T-cell (primary cell): ENCODE data around the gene MICAL2. TPM values are rescaled to one million over a fixed set of nuclear protein-coding genes. Genes with fewer than 3 reads are reported as not detected.

Experiments used
- ATAC-seq, 4 experiments: fragments of 200-7000 bp in 3 of 4; fragments of 150-1000 bp in 1 of 4; cut with Tn5 transposase; replicated peaks in 1 of 4; 1 replicate in 3 of 4; 2 replicates in 1 of 4; pipeline ENCODE4 v1.10.0; 2021; ENCODE audit warnings: moderate library complexity in 3 of 4, mild to moderate bottlenecking in 2 of 4, moderate number of reproducible peaks in 1 of 4
- CTCF ChIA-PET, 2 donors: fragments of 300-600 bp; sonication (Branson Sonifier 250); formaldehyde crosslinking; loops; one replicate each; lab custom pipeline; 2022; ENCODE audit warnings: antibody characterized with exemption in 2 of 2; lab: Charles Lee
- POLR2A ChIA-PET, 2 donors: fragments of 300-600 bp; sonication (Branson Sonifier 250); formaldehyde crosslinking; loops; one replicate each; lab custom pipeline; 2022; ENCODE audit warnings: antibody characterized with exemption in 2 of 2; lab: Charles Lee
- DNase-seq, 35 experiments: peaks; one replicate each; pipeline versions ENCODE4 v3.0.0 to v3.0.0-alpha.2; 2013 to 2023
- H3K27ac ChIP-seq: one replicate; pipeline ENCODE4 v1.5.1; 2013; ENCODE audit warnings: low read length
- H3K27me3 ChIP-seq, 2 experiments: replicated peaks in 1 of 2; 1 replicate in 1 of 2; 2 replicates in 1 of 2; pipeline versions ENCODE4 v1.6.1 to v1.7.0; 2013; ENCODE audit warnings: low read length in 1 of 2, mixed read lengths in 1 of 2; ENCODE audit not compliant: control insufficient read depth in 2 of 2, insufficient read depth in 2 of 2; ENCODE audit errors: extremely low read depth in 1 of 2
- H3K36me3 ChIP-seq, 2 donors: 1 replicate in 1 of 2; 2 replicates in 1 of 2; pipeline versions ENCODE4 v1.6.1 to v1.7.0; 2013; ENCODE audit warnings: low read length in 1 of 2; ENCODE audit not compliant: control insufficient read depth in 2 of 2, insufficient read depth in 1 of 2; ENCODE audit errors: extremely low read depth in 1 of 2
- H3K4me1 ChIP-seq, 2 experiments: 1 replicate in 1 of 2; 2 replicates in 1 of 2; pipeline versions ENCODE4 v1.6.1 to v1.7.0; 2013; ENCODE audit warnings: low read length in 2 of 2, mixed read lengths in 1 of 2; ENCODE audit not compliant: insufficient read depth in 2 of 2, control insufficient read depth in 1 of 2; ENCODE audit errors: extremely low read depth in 1 of 2
- H3K4me3 ChIP-seq, 2 donors: 1 replicate in 1 of 2; 2 replicates in 1 of 2; pipeline versions ENCODE4 v1.5.1 to v1.7.0; 2013; ENCODE audit warnings: mild to moderate bottlenecking in 2 of 2, low read length in 1 of 2, moderate library complexity in 1 of 2; ENCODE audit not compliant: control insufficient read depth in 1 of 2; ENCODE audit errors: extremely low read depth in 1 of 2
- H3K9me3 ChIP-seq: 2 replicates; pipeline ENCODE4 v1.7.0; 2013
- H3K27ac Mint-ChIP-seq, 2 donors: one replicate each; pipeline ENCODE4 v1.8.0; 2020 to 2021; ENCODE audit warnings: mild to moderate bottlenecking in 2 of 2, mixed read lengths in 2 of 2
- H3K27me3 Mint-ChIP-seq, 2 donors: one replicate each; pipeline ENCODE4 v1.8.0; 2021 to 2022; ENCODE audit warnings: mixed read lengths in 2 of 2
- H3K36me3 Mint-ChIP-seq: one replicate; pipeline ENCODE4 v1.8.0; 2021; ENCODE audit warnings: mixed read lengths
- H3K4me1 Mint-ChIP-seq, 3 donors: one replicate each; pipeline ENCODE4 v1.8.0; 2020 to 2022; ENCODE audit warnings: mixed read lengths in 3 of 3, mild to moderate bottlenecking in 1 of 3
- H3K4me3 Mint-ChIP-seq, 3 donors: one replicate each; pipeline ENCODE4 v1.8.0; 2020 to 2022; ENCODE audit warnings: mild to moderate bottlenecking in 3 of 3, mixed read lengths in 3 of 3, moderate library complexity in 3 of 3
- H3K9me3 Mint-ChIP-seq, 3 donors: one replicate each; pipeline ENCODE4 v1.8.0; 2020 to 2022; ENCODE audit warnings: mixed read lengths in 3 of 3
- WGBS: methylation state at CpG from one replicate; pipeline ENCODE4 v1.1.5; 2013; ENCODE audit warnings: missing lambda C conversion rate; ENCODE audit not compliant: insufficient coverage; 5-methylcytosine and 5-hydroxymethylcytosine counted together
- total RNA-seq, 35 experiments: library from RNA in 6 of 35; stranded (reverse) in 6 of 35; fragments of 120-200 nt in 1 of 35; gene quantifications; one replicate each; pipeline versions ENCODE4 v1.2.1 to v1.2.4 and lab custom pipeline; 2013 to 2026

The MICAL2 gene
- total RNA-seq, 5 donors from 2014 or later (not counting 1 experiment from before 2014, with no cell fraction given) = 13.7 to 38.7 (median 22.9) TPM

- no peak for DNase-seq
- ATAC-seq = no peak
- WGBS = 100% methylated on average over 1 of the region's 3 CpGs
- Histone ChIP-seq H3K4me3 (no peak overlapping the region), H3K36me3 (no peaks in the 10 kb centered on the region), H3K27me3 (no peaks in the 10 kb centered on the region), H3K27ac (no peak overlapping the region), H3K4me1 (no peaks in the 10 kb centered on the region), H3K9me3 (no peaks in the 10 kb centered on the region)
- H3K27ac Mint-ChIP-seq = no peak overlapping the region
- ChIA-PET CTCF (interaction anchor here in 1 of 2 donors (0.7 kb wide), 1 partner anchor 32 kb away, joined by 3 read pairs; no protein-coding TSS in a partner anchor), POLR2A (no interaction called here)
- H3K4me3 Mint-ChIP-seq = no peak overlapping the region
- H3K4me1 Mint-ChIP-seq = no peaks in the 10 kb centered on the region
- H3K27me3 Mint-ChIP-seq = no peaks in the 10 kb centered on the region
- no peaks in the 10 kb centered on the region for H3K36me3 Mint-ChIP-seq
- H3K9me3 Mint-ChIP-seq = no peaks in the 10 kb centered on the region
Observed at GRCh38 chr11:12269104-12269441, 158.7 kb downstream of the MICAL2 start.

- Mint-ChIP-seq H3K4me1 (no peaks in the 10 kb centered on the region), H3K9me3 (no peaks in the 10 kb centered on the region), H3K4me3 (no peak overlapping the region), H3K27me3 (no peaks in the 10 kb centered on the region), H3K27ac (no peak overlapping the region), H3K36me3 (no peaks in the 10 kb centered on the region)
- ChIA-PET CTCF (interaction anchor here in 1 of 2 donors (0.7 kb wide), 1 partner anchor 33 kb away, joined by 3 read pairs; no protein-coding TSS in a partner anchor), POLR2A (no interaction called here)
- no peak for ATAC-seq
- no peak for DNase-seq
- Histone ChIP-seq H3K4me3 (no peak overlapping the region), H3K27me3 (no peaks in the 10 kb centered on the region), H3K4me1 (no peaks in the 10 kb centered on the region), H3K27ac (no peak overlapping the region), H3K9me3 (no peaks in the 10 kb centered on the region), H3K36me3 (no peaks in the 10 kb centered on the region)
- WGBS = 87% methylated on average over 6 of the region's 12 CpGs
Observed at GRCh38 chr11:12269446-12270214, 159.2 kb downstream of the MICAL2 start.

GRCh38 chr11:12270215-12270797, 159.9 kb downstream of the MICAL2 start:
- ChIA-PET POLR2A (no interaction called here), CTCF (no interaction called here)
- Histone ChIP-seq H3K4me3 (no peak overlapping the region), H3K27ac (no peak overlapping the region), H3K36me3 (no peaks in the 10 kb centered on the region), H3K27me3 (no peaks in the 10 kb centered on the region), H3K9me3 (no peaks in the 10 kb centered on the region), H3K4me1 (no peaks in the 10 kb centered on the region)
- 97% methylated on average over 4 of the region's 6 CpGs for WGBS
- Mint-ChIP-seq H3K27me3 (no peaks in the 10 kb centered on the region), H3K9me3 (no peaks in the 10 kb centered on the region), H3K4me3 (no peak overlapping the region), H3K27ac (no peak overlapping the region), H3K4me1 (no peaks in the 10 kb centered on the region), H3K36me3 (no peaks in the 10 kb centered on the region)
- DNase-seq = no peak
- ATAC-seq = no peak

- no peak overlapping the region for H3K4me3 Mint-ChIP-seq
- 79% methylated on average over 7 of the region's 8 CpGs for WGBS
- no peaks in the 10 kb centered on the region for H3K4me1 Mint-ChIP-seq
- H3K9me3 ChIP-seq = no peaks in the 10 kb centered on the region
- ATAC-seq (peak in 1 of 4 experiments; percentile 16), DNase-seq (no peak)
- H3K9me3 Mint-ChIP-seq = no peaks in the 10 kb centered on the region
- ChIA-PET CTCF (no interaction called here), POLR2A (no interaction called here)
- no peaks in the 10 kb centered on the region for H3K27me3 Mint-ChIP-seq
- no peak overlapping the region for H3K27ac Mint-ChIP-seq
- H3K27ac ChIP-seq = no peak overlapping the region
- no peaks in the 10 kb centered on the region for H3K27me3 ChIP-seq
- H3K4me3 ChIP-seq = no peak overlapping the region
- no peaks in the 10 kb centered on the region for H3K36me3 Mint-ChIP-seq
- H3K4me1 ChIP-seq = no peaks in the 10 kb centered on the region
- H3K36me3 ChIP-seq = no peaks in the 10 kb centered on the region
Observed at GRCh38 chr11:12270817-12271216, 160.4 kb downstream of the MICAL2 start.

GRCh38 chr11:12271241-12271640, 160.9 kb downstream of the MICAL2 start:
- Mint-ChIP-seq H3K4me3 (no peak overlapping the region), H3K9me3 (no peaks in the 10 kb centered on the region), H3K27ac (no peak overlapping the region), H3K27me3 (no peaks in the 10 kb centered on the region), H3K4me1 (no peaks in the 10 kb centered on the region), H3K36me3 (no peaks in the 10 kb centered on the region)
- Histone ChIP-seq H3K27me3 (no peaks in the 10 kb centered on the region), H3K4me3 (no peak overlapping the region), H3K27ac (no peak overlapping the region), H3K9me3 (no peaks in the 10 kb centered on the region), H3K36me3 (no peaks in the 10 kb centered on the region), H3K4me1 (no peaks in the 10 kb centered on the region)
- no CpG with 5 or more reads among the region's 4 CpGs for WGBS
- ATAC-seq = no peak
- DNase-seq = no peak
- ChIA-PET CTCF (no interaction called here), POLR2A (no interaction called here)

GRCh38 chr11:12271826-12272366, 161.5 kb downstream of the MICAL2 start:
- Mint-ChIP-seq H3K36me3 (no peaks in the 10 kb centered on the region), H3K27me3 (no peaks in the 10 kb centered on the region), H3K4me3 (no peak overlapping the region), H3K27ac (no peak overlapping the region), H3K4me1 (no peaks in the 10 kb centered on the region), H3K9me3 (no peaks in the 10 kb centered on the region)
- no peaks in the 10 kb centered on the region for H3K36me3 ChIP-seq
- no peak for DNase-seq
- no peaks in the 10 kb centered on the region for H3K9me3 ChIP-seq
- 89% methylated on average over 3 of the region's 6 CpGs for WGBS
- ChIA-PET POLR2A (no interaction called here), CTCF (no interaction called here)
- H3K27ac ChIP-seq = no peak overlapping the region
- H3K4me1 ChIP-seq = no peaks in the 10 kb centered on the region
- ATAC-seq = no peak
- H3K27me3 ChIP-seq = no peaks in the 10 kb centered on the region
- H3K4me3 ChIP-seq = no peak overlapping the region
